ENCODE measurements around the gene NAV1.
"Not testable (repeated sequence)": the region's sequence is repeated elsewhere in the genome, so short reads cannot be mapped to it uniquely, and the experiment has no call there.

NAV1 gene

DNA sequence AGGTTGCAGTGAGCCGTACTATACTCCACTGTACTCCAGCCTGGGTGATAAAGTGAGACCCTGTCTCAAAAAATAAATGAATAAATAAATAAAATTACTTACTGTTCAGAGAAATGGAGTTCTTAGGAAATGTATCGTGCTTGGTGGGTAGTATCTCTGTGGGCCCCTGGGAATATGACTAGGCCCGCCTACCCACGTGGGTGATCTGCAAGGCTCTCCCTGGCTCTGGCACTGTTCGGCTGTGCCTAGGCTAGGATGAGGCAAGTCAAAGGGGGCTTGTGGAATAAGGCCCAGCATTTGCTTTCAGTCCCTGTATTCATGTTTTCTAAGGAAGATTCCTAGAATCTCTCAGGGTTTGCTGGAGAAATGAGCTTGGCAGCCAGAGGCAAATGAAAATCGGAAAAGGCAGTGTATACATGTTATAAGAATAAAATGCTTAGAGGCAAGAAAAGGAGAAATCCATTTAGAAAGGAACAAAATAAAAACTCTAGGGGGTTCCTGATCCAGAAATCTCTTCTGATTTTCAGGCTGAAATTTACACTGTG, 27.5 kb upstream of the NAV1 start:
- Histone ChIP-seq H3K27ac (ENCODE audit: low read length) (no peak overlapping the region), H3K4me3 (ENCODE audit: low read length) (no peak overlapping the region), H3K4me1 (ENCODE audit: control insufficient read depth, insufficient read depth, low read length) (peaks cover 5% of the 10 kb centered on the region), H3K27me3 (ENCODE audit: control insufficient read depth, insufficient read depth, low read length) (peaks cover 3% of the 10 kb centered on the region; the same call in 1 of the 2 replicates), H3K36me3 (ENCODE audit: control insufficient read depth, insufficient read depth, low read length) (no peaks in the 10 kb centered on the region; the same call in 1 of the 2 replicates), H3K9me3 (ENCODE audit: control insufficient read depth, insufficient read depth, low read length) (no peaks in the 10 kb centered on the region)
- no peak for DNase-seq (ENCODE audit: low read depth, low spot score)
- WGBS (ENCODE audit: insufficient coverage, insufficient read length): no CpG with 5 or more reads among the region's 6 CpGs

DNA sequence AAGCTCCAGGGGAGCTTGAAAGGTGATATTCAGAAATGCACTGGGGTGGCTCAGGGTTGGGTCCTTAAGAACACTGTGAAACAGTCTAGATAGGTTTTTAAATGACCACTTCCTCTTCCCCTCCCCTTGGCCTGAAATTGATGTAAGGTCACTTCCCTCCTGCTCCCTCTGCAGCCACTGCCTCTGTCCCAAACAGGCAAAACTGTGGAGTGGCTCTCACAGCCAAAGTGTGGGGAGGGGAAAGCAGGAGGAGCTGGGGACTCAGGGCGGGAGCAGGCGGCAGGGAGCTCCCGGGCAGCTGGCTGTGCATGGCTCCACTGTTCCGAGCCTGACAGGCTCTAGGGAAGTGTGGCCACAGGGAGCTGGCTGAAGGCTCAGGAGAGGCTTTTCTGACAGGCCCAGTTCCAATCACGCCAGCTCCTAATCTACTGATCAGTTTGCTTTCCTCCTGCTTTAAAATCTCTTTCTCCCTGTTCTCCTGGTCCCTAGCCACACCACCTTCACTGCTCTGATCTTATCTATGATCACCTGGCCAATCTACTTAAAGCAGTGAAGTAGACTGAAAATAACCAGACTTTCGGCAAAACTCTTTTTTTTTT, 26.9 kb upstream of the NAV1 start:
- Histone ChIP-seq H3K27ac (ENCODE audit: low read length) (no peak overlapping the region), H3K9me3 (ENCODE audit: control insufficient read depth, insufficient read depth, low read length) (no peaks in the 10 kb centered on the region), H3K4me1 (ENCODE audit: control insufficient read depth, insufficient read depth, low read length) (peaks cover 3% of the 10 kb centered on the region; the same call in 1 of the 2 replicates), H3K4me3 (ENCODE audit: low read length) (no peak overlapping the region), H3K36me3 (ENCODE audit: control insufficient read depth, insufficient read depth, low read length) (no peaks in the 10 kb centered on the region; the same call in 1 of the 2 replicates), H3K27me3 (ENCODE audit: control insufficient read depth, insufficient read depth, low read length) (peaks cover 3% of the 10 kb centered on the region; the same call in 1 of the 2 replicates)
- WGBS (ENCODE audit: insufficient coverage, insufficient read length): no CpG with 5 or more reads among the region's 6 CpGs
- no peak for DNase-seq (ENCODE audit: low read depth, low spot score)

DNA sequence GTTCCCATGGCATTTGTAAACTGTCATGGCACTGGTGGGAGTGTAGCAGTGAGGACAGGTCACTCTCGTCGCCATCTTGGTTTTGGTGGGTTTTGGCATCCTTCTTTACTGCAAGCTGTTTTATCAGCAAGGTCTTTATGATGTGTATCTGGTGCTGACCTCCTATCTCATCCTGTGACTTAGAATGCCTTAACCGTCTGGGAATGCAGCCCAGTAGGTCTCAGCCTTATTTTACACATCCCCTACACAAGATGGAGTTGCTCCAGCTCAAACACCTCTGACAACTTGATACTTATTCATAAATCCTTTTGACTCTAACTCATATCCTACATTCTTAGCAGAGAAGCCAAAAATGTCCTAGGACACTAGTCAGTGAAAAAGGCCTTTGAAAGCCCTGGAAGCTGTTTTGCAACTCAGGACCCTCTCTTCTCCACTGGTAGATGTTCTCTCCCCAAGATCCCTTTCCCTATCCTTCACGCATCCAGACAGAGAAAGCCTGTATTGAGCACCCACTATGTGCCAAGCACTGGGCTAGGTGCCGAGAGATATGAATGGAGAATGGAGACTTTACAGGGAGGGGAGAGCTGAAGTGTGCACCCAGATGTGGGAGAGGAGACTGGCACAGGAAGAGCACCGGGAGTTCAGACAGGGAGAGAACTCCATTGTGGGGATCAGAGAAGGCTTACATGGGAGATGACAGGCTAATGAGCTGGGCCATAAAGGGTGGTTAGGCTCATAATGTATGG, 25.3 kb upstream of the NAV1 start:
- Histone ChIP-seq H3K4me1 (ENCODE audit: control insufficient read depth, insufficient read depth, low read length) (peaks cover 3% of the 10 kb centered on the region; the same call in 1 of the 2 replicates), H3K27me3 (ENCODE audit: control insufficient read depth, insufficient read depth, low read length) (no peaks in the 10 kb centered on the region), H3K36me3 (ENCODE audit: control insufficient read depth, insufficient read depth, low read length) (no peaks in the 10 kb centered on the region), H3K4me3 (ENCODE audit: low read length) (no peak overlapping the region), H3K27ac (ENCODE audit: low read length) (no peak overlapping the region), H3K9me3 (ENCODE audit: control insufficient read depth, insufficient read depth, low read length) (no peaks in the 10 kb centered on the region)
- no CpG with 5 or more reads among the region's 6 CpGs for WGBS (ENCODE audit: insufficient coverage, insufficient read length)
- no peak for DNase-seq (ENCODE audit: low read depth, low spot score)

DNA sequence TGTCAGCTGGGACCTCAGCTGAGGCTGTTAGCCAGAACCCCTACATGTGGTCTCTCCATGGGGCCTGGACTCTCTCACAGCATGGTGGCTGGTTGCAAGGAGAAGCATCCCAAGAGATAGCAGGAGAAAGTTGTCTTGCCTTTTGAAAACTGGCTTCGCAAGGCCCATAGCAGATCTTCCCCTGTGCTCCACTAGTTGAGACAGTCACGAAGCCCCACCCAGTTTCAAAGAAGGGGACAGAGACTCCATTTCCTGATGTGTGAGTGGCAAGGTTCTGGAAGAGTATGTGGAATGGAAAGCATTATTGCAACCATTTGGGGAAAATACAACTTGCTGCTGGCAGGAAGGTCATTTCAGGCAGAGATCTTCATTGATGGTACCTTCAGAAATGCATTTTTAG, 24.5 kb upstream of the NAV1 start:
- WGBS (ENCODE audit: insufficient coverage, insufficient read length): no CpG with 5 or more reads among the region's 2 CpGs
- H3K4me3 ChIP-seq (ENCODE audit: low read length): no peak overlapping the region
- no peaks in the 10 kb centered on the region for H3K9me3 ChIP-seq (ENCODE audit: control insufficient read depth, insufficient read depth, low read length)
- no peak overlapping the region for H3K27ac ChIP-seq (ENCODE audit: low read length)
- peaks cover 3% of the 10 kb centered on the region; the same call in 1 of the 2 replicates for H3K4me1 ChIP-seq (ENCODE audit: control insufficient read depth, insufficient read depth, low read length)
- H3K27me3 ChIP-seq (ENCODE audit: control insufficient read depth, insufficient read depth, low read length): no peaks in the 10 kb centered on the region
- H3K36me3 ChIP-seq (ENCODE audit: control insufficient read depth, insufficient read depth, low read length): no peaks in the 10 kb centered on the region
- DNase-seq (ENCODE audit: low read depth, low spot score): no peak

DNA sequence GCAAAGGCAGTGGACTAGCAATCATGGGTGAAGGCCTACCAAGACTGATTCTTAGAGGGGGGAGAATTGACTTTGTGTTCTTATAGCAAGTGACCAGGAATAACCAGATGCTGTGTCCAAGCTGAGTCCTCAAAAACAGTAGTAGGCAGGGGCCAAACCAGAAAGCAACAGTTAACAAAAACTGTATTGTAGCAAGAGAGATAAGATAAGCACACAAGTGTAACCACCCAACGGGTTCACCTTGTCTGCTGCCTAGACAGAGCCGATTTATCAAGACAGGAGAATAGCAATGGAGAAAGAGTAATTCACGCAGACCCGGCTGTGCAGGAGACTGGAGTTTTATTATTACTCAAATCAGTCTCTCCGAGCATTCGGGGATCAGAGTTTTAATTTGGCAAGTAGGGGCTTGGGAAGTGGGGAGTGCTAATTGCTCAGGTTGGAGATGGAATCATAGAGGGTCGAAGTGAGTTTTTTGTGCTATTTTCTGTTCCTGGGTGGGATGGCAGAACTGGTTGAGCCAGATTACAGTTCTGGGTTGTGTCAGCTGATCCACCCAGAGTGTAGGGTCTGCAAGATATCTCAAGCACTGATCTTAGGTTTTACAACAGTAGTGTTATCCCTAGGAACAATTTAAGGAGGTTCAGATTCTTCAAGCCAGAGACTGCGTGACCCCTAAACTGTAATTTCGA, 23.7 kb upstream of the NAV1 start:
- DNase-seq (ENCODE audit: low read depth, low spot score): no peak
- H3K4me3 ChIP-seq (ENCODE audit: low read length): no peak overlapping the region
- H3K36me3 ChIP-seq (ENCODE audit: control insufficient read depth, insufficient read depth, low read length): no peaks in the 10 kb centered on the region
- H3K4me1 ChIP-seq (ENCODE audit: control insufficient read depth, insufficient read depth, low read length): peaks cover 3% of the 10 kb centered on the region; the same call in 1 of the 2 replicates
- no peaks in the 10 kb centered on the region for H3K9me3 ChIP-seq (ENCODE audit: control insufficient read depth, insufficient read depth, low read length)
- H3K27ac ChIP-seq (ENCODE audit: low read length): no peak overlapping the region
- no peaks in the 10 kb centered on the region for H3K27me3 ChIP-seq (ENCODE audit: control insufficient read depth, insufficient read depth, low read length)
- WGBS (ENCODE audit: insufficient coverage, insufficient read length): no CpG with 5 or more reads among the region's 9 CpGs

DNA sequence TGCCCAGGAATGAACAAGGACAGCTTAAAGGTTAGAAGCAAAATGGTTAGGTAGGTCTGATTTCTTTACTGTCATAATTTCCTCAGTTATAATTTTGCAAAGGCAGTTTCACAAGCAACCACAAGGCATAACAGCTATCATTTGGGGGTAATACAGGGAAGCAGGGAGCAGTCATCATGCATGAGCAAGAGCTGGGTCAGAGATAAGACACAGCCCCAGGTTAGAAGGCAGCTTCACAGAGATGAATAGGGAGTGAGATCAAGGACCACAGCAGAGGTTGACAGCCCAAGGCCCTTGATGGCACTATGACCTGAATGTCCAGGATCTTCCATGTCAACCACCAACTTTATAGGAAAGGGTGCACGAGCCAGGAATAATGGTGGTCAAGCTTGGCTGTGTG, 23.0 kb upstream of the NAV1 start:
- Histone ChIP-seq H3K4me3 (ENCODE audit: low read length) (no peak overlapping the region), H3K36me3 (ENCODE audit: control insufficient read depth, insufficient read depth, low read length) (no peaks in the 10 kb centered on the region), H3K9me3 (ENCODE audit: control insufficient read depth, insufficient read depth, low read length) (no peaks in the 10 kb centered on the region), H3K27me3 (ENCODE audit: control insufficient read depth, insufficient read depth, low read length) (no peaks in the 10 kb centered on the region), H3K4me1 (ENCODE audit: control insufficient read depth, insufficient read depth, low read length) (peaks cover 3% of the 10 kb centered on the region; the same call in 1 of the 2 replicates), H3K27ac (ENCODE audit: low read length) (no peak overlapping the region)
- no CpG with 5 or more reads among the region's 1 CpG for WGBS (ENCODE audit: insufficient coverage, insufficient read length)
- DNase-seq (ENCODE audit: low read depth, low spot score): no peak

DNA sequence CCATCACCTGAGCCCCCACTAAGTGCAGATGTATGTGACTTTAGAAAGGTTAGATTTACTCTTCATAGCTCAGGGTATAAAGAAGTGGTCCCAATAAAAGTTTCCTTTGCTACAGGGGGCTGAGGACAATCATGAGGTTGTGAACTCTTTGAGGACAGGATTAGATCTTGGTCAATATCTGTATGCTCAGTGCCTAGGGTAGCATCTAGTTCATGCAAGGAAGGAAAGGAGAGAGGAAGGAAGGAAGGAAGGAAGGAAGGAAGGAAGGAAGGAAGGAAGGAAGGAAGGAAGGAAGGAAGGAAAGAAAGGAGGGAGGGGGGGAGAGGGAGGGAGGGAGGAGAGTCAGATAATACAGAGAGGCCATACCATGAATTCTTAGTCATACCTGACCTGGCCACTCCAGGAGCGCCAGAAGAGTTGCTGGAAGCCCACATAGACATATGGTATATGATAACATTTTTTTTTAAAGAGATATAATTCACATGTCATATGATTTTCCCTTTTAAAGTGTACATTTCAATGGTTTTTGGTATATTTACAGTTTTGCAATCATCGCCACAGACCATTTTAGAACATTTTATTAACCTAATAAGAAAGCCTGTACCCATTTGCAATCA, 22.3 kb upstream of the NAV1 start:
- no peaks in the 10 kb centered on the region for H3K36me3 ChIP-seq (ENCODE audit: control insufficient read depth, insufficient read depth, low read length)
- WGBS (ENCODE audit: insufficient coverage, insufficient read length): no CpG with 5 or more reads among the region's 2 CpGs
- DNase-seq (ENCODE audit: low read depth, low spot score): no peak
- no peak overlapping the region for H3K27ac ChIP-seq (ENCODE audit: low read length)
- H3K9me3 ChIP-seq (ENCODE audit: control insufficient read depth, insufficient read depth, low read length): no peaks in the 10 kb centered on the region
- H3K4me3 ChIP-seq (ENCODE audit: low read length): no peak overlapping the region
- H3K4me1 ChIP-seq (ENCODE audit: control insufficient read depth, insufficient read depth, low read length): peaks cover 3% of the 10 kb centered on the region; the same call in 1 of the 2 replicates
- H3K27me3 ChIP-seq (ENCODE audit: control insufficient read depth, insufficient read depth, low read length): no peaks in the 10 kb centered on the region

DNA sequence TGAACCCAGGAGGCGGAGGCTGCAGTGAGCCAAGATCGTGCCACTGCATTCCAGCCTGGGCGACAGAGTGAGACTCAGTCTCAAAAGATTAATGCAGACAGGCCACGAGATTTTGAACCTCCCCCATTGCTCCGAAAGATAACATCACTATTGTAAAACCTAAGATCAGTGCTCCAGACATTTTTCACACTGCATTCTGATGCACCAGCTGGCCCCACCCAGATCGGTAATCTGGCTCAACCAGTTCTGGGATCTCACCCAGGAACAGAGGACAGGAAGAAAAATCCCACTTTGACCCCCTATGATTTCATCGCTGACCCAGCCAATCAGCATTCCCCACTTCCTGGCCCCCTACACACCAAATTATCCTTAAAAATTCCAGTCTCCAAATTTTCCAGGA, 21.3 kb upstream of the NAV1 start:
- WGBS (ENCODE audit: insufficient coverage, insufficient read length): no CpG with 5 or more reads among the region's 7 CpGs
- H3K36me3 ChIP-seq (ENCODE audit: control insufficient read depth, insufficient read depth, low read length): no peaks in the 10 kb centered on the region
- no peaks in the 10 kb centered on the region for H3K27me3 ChIP-seq (ENCODE audit: control insufficient read depth, insufficient read depth, low read length)
- no peak for DNase-seq (ENCODE audit: low read depth, low spot score)
- H3K4me3 ChIP-seq (ENCODE audit: low read length): no peak overlapping the region
- no peak overlapping the region for H3K27ac ChIP-seq (ENCODE audit: low read length)
- no peaks in the 10 kb centered on the region for H3K4me1 ChIP-seq (ENCODE audit: control insufficient read depth, insufficient read depth, low read length)
- no peaks in the 10 kb centered on the region for H3K9me3 ChIP-seq (ENCODE audit: control insufficient read depth, insufficient read depth, low read length)

DNA sequence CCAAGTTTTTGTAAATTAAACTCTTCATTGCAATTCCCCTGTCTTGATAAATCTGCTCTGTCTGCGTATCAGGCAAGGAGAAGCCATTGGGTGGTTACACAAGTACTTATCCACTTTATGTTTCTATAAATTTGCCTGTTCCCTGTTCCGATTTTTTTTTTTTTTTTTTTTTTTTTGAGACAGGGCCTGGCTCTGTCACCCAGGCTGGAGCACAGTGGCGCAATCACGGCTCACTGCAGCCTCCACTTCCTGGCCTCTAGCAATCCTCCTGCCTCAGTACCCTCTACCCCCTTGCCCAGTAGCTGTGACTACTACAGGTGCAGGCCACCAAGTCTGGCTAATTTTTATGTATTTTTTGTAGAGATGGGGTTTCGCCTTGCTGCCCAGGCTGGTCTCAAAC, 20.9 kb upstream of the NAV1 start:
- DNase-seq (ENCODE audit: low read depth, low spot score): no peak
- no peak overlapping the region for H3K4me3 ChIP-seq (ENCODE audit: low read length)
- no peaks in the 10 kb centered on the region for H3K9me3 ChIP-seq (ENCODE audit: control insufficient read depth, insufficient read depth, low read length)
- no peaks in the 10 kb centered on the region for H3K36me3 ChIP-seq (ENCODE audit: control insufficient read depth, insufficient read depth, low read length)
- H3K4me1 ChIP-seq (ENCODE audit: control insufficient read depth, insufficient read depth, low read length): no peaks in the 10 kb centered on the region
- H3K27me3 ChIP-seq (ENCODE audit: control insufficient read depth, insufficient read depth, low read length): no peaks in the 10 kb centered on the region
- H3K27ac ChIP-seq (ENCODE audit: low read length): no peak overlapping the region
- WGBS (ENCODE audit: insufficient coverage, insufficient read length): no CpG with 5 or more reads among the region's 5 CpGs

DNA sequence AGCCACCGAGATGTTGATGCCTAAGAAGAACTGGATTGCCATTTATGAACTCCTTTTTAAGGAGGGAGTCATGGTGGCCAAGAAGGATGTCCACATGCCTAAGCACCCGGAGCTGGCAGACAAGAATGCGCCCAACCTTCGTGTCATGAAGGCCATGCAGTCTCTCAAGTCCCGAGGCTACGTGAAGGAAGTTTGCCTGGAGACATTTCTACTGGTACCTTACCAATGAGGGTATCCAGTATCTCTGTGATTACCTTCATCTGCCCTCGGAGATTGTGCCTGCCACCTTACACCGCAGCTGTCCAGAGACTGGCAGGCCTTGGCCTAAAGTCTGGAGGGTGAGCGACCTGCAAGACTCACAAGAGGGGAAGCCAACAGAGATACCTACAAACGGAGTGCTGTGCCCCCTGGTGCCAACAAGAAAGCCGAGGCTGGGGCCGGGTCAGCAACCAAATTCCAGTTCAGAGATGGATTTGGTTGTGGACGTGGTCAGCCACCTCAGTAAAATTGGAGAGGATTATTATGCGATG, 18.8 kb upstream of the NAV1 start:
- H3K27ac ChIP-seq (ENCODE audit: low read length); H3K9me3 ChIP-seq (ENCODE audit: control insufficient read depth, insufficient read depth, low read length); H3K27me3 ChIP-seq (ENCODE audit: control insufficient read depth, insufficient read depth, low read length); DNase-seq (ENCODE audit: low read depth, low spot score); H3K36me3 ChIP-seq (ENCODE audit: control insufficient read depth, insufficient read depth, low read length); H3K4me3 ChIP-seq (ENCODE audit: low read length); H3K4me1 ChIP-seq (ENCODE audit: control insufficient read depth, insufficient read depth, low read length): not testable (repeated sequence)
- WGBS (ENCODE audit: insufficient coverage, insufficient read length): no CpG with 5 or more reads among the region's 14 CpGs
